ENCODE data around the gene ADAM15.
A peak's percentile ranks its signal among the peaks of the same experiment; 100 is the strongest.

Gene ADAM15

GRCh38 chr1:155012026-155012546, 39.0 kb upstream of the ADAM15 start:
- DNase-seq, result peak; percentile 39

- no peak for DNase-seq
Measured at GRCh38 chr1:155012776-155013602, 38.1 kb upstream of the ADAM15 start.

- no peak for DNase-seq
Measured at GRCh38 chr1:155013632-155014031, 37.5 kb upstream of the ADAM15 start.

- DNase-seq, result no peak
Measured at GRCh38 chr1:155014709-155015508, 36.2 kb upstream of the ADAM15 start.

DNA sequence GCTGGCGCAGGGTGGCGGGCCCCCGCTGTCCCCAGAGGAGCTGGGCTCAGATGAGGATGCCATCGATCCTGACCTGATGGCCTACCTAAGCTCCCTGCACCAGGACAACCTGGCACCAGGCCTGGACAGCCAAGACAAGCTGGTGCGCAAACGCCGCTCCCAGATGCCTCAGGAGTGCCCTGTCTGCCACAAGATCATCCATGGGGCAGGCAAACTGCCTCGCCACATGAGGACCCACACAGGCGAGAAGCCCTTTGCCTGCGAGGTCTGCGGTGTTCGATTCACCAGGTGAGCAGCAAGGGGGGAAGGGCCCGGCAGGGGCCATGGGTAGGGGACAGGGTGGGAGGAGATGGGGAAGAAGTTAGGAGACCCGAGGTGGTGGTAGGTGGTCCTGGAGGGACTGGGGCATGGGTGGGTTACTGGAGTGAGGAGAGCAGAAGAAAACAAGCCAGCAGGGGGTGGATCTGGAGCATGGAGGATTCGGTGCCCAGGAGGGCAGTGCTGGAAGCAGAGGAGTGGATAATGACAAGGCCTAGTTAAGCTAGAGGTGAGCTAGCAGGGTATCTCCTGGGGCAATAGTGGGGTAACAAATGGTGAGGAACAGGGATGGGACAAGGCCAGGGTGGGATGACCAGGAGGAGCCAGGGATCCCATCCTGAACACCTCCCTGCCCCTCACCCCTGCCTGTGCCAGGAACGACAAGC, 35.4 kb upstream of the ADAM15 start:
- no peak for DNase-seq

DNA sequence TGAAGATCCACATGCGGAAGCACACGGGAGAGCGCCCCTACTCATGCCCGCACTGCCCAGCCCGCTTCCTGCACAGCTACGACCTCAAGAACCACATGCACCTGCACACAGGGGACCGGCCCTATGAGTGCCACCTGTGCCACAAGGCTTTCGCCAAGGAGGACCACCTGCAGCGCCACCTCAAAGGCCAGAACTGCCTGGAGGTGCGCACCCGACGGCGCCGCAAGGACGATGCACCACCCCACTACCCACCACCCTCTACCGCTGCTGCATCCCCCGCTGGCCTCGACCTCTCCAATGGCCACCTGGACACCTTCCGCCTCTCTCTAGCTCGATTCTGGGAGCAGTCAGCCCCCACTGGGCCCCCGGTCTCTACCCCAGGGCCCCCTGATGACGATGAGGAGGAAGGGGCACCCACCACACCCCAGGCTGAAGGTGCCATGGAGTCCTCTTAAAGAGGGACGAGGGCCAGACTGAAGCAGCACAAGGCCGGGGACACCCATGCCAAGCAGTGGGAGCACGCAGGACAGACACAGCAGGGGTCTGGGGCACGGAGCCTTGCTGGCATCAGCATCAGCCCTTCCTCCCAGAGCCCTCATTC, 34.8 kb upstream of the ADAM15 start:
- DNase-seq, result no peak

DNA sequence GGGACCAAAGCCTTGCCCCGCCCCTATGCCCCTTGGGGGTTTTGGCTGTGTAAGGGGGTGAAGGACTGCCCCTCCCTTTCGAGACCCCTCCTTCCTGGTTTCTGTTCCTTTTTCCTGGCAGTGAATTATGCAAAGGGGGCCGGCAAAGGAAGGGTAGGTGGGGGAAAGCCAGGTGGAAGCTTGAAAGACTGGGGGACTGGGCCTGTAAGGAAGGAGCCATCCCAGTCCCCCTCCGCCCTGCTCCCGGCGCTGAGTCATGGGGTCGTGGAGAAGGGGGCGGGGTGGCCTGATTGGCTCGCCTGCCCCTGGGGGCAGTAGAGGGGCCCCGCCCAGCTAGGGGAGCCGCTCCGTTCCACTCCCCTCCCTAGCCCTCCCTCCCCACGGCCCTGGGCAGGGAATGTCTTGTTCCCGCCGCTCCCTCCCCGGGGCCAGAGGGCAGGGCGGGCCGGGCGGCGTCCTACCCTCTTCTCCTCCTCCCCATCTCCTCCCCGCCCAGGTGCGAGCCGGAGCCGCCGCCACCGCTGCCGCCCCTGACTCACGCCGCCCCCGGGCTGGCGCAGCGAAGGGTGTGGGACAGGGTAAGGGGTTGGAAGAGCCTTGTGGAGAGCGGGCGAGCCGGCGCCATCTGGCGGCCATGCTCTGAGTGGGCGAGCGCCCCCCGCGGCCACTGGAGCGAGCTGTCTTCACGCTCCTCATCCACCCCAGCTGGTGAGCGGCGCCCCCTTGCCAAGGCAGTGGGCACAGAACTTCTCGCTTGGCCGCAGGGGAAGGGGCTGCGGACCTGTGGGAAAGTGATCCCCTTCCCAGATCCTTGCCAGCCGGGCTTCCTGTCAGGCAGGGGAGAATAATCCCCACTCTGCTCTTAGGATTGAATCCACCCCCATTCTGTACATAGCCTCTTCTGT, 33.8 kb upstream of the ADAM15 start:
- peak; percentile 88 for DNase-seq

GRCh38 chr1:155017946-155018316, 33.2 kb upstream of the ADAM15 start:
- no peak for DNase-seq

- no peak for DNase-seq
Measured at GRCh38 chr1:155018617-155019348, 32.3 kb upstream of the ADAM15 start.

- DNase-seq, result no peak
Measured at GRCh38 chr1:155019377-155020245, 31.5 kb upstream of the ADAM15 start.

DNA sequence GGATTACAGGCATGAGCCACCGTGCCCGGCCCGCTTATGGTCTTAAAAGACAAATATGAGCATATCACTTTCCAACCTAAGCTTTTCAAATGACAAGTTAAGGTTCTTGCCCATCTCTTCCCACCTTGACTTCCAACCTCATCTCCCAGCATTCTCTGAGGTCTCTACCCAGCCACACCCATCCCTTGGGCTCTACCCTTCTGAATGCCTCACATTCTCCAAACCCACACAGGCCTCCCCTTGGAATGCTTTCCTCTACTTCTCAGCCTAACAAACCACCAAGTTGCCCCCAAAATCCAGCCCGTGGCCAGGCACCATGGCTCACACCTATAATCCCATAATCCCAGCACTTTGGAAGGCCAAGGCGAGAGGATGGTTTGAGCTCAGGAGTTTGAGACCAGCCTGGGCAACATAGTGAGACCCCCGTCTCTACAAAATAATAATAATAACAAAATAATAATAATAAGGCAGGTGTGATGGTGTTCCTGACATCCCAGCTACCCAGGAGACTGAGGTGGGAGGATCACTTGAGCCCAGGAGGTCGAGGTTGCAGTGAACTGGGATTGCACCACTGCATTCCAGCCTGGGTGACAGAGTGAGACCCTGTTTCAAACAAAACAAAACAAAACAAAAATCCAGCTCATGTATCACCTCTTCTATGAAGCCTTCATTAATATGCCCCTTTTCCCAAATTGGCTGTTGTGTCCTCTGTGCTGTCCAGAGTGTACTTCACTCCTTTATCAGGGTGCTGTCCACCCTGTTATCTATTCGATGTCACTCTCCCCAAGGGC, 28.8 kb upstream of the ADAM15 start:
- peak; percentile 8 for DNase-seq

- DNase-seq, result no peak
Measured at GRCh38 chr1:155022927-155023236, 28.2 kb upstream of the ADAM15 start.

GRCh38 chr1:155023627-155024026, 27.5 kb upstream of the ADAM15 start:
- DNase-seq, result no peak

- DNase-seq, result no peak
Measured at GRCh38 chr1:155024315-155024714, 26.8 kb upstream of the ADAM15 start.

- DNase-seq, result no peak
Measured at GRCh38 chr1:155026154-155026553, 25.0 kb upstream of the ADAM15 start.

DNA sequence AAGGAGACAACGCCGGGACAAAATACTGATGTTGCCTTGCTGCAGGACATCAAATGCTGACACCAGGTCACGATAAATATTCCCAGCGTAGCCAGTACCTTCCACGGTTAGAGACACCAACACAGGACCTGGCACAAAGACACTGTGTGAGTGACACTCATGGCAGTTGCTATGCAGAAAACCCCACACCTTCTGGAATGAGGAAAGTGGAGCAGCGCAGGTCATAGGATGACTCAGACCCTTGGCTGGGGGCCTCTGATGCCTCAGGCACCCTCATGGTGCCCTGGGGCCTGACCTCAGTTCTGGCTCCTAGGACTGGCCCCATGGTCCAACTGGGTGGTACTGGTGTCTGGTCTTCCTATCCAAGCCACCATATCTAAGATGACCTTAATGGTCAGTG, 24.5 kb upstream of the ADAM15 start:
- DNase-seq, result peak; percentile 5

DNA sequence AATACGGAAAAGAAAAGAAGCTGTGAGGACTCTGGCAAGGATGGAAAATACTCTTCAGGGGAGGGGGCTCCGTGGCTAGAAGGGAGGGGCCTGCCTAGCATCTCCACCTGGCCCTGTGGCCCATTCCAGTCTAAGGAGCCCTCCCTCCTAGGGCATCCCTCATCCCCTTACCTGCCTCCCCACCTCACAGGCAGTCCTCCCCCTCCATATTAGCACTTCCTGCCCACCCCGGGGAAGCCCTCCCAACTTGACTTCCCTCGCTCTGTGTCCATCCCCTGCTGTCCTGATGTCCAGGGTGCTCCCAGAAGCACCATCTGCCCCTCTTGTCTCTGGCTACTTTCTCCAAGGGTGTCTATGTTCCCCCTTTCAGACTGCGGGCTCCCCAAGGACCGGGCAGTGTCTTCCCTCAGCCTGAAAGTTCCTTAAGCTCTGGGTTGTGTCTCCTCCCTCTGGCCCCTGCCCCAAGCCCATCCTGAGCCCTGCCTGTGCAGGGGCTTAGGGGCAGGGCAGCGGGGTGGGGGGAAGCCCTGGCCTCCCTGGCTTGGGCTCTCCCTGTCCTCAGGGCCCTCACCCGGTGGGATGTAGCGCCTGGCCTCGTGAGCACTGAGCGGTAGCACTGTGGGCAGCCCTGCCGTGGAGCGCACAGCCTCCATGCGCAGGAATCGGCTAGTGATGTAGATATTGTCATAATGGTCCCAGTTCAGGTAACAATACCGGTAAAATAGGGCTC, 21.4 kb upstream of the ADAM15 start:
- DNase-seq, result no peak

- DNase-seq, result no peak
Measured at GRCh38 chr1:155030243-155030795, 20.8 kb upstream of the ADAM15 start.
